HepG2 (cell line): Measurements from ENCODE around the gene QSOX1. TPM values are rescaled to one million over a fixed set of nuclear protein-coding genes. Genes with fewer than 3 reads are reported as not detected.
A peak's percentile ranks its signal among the peaks of the same experiment; 100 is the strongest.

Experiments used
- ATAC-seq: fragments of 200-7000 bp; cut with Tn5 transposase; 3 replicates; pipeline ENCODE4 v1.9.1; 2020; ENCODE audit warnings: mild to moderate bottlenecking, moderate library complexity
- BruUV-seq: library from RNA; stranded (reverse); fragments of 400-500 nt; replicated peaks from 2 replicates; lab custom pipeline; 2021; lab: Mats Ljungman, UMichigan
- CTCF ChIA-PET: fragments of 300-600 bp; formaldehyde crosslinking; extraction: SDS; loops from one replicate; lab custom pipeline; 2021; ENCODE audit warnings: low total read pairs, inconsistent platforms, low intra/inter-chr PET ratio; lab: Yijun Ruan, JAX
- POLR2A ChIA-PET: fragments of 350-600 bp; sonication (Branson Sonifier 250); formaldehyde crosslinking; loops from one replicate; lab custom pipeline; 2020; ENCODE audit warnings: antibody characterized with exemption, inconsistent platforms; lab: Yijun Ruan, JAX
- DNase-seq: peaks from one replicate; pipeline ENCODE4 v3.0.0-alpha.2; 2015; ENCODE audit warnings: low spot score
- FAIRE-seq: peaks from 3 replicates; lab custom pipeline; 2011; peaks lifted over from hg19 to GRCh38; lab: Jason Lieb, UNC
- H2AFZ ChIP-seq: one replicate; pipeline ENCODE4 v1.6.1; 2011; ENCODE audit warnings: low read length, inconsistent platforms
- H3K27ac ChIP-seq: fragments of 300-600 bp; 3 replicates; pipeline ENCODE4 v1.8.0; 2011; ENCODE audit warnings: mixed run types, mild to moderate bottlenecking, mixed read lengths, low read length, inconsistent platforms; ENCODE audit not compliant: insufficient read depth; ENCODE audit errors: extremely low read length
- H3K27me3 ChIP-seq, 2 experiments: fragments of 200-600 bp in 1 of 2; 2 replicates in 1 of 2; 3 replicates in 1 of 2; pipeline versions ENCODE4 v1.6.0 to v1.8.0; 2011; ENCODE audit warnings: low read length in 2 of 2, mild to moderate bottlenecking in 2 of 2, moderate library complexity in 2 of 2, inconsistent platforms in 1 of 2; ENCODE audit not compliant: insufficient read depth in 2 of 2, control insufficient read depth in 1 of 2
- H3K36me3 ChIP-seq, 2 experiments: fragments of 200-600 bp in 1 of 2; replicated peaks in 1 of 2; 2 replicates in 1 of 2; 3 replicates in 1 of 2; pipeline versions ENCODE4 v1.5.1 to v1.8.0; 2011; ENCODE audit warnings: low read length in 2 of 2, inconsistent platforms in 1 of 2; ENCODE audit not compliant: insufficient read depth in 2 of 2, control insufficient read depth in 1 of 2
- H3K4me1 ChIP-seq: 2 replicates; pipeline ENCODE4 v1.5.1; 2012; ENCODE audit warnings: low read length, inconsistent platforms; ENCODE audit not compliant: insufficient read depth
- H3K4me2 ChIP-seq: 2 replicates; pipeline ENCODE4 v1.6.0; 2011; ENCODE audit warnings: low read depth, low read length, inconsistent platforms
- H3K4me3 ChIP-seq, 3 experiments: fragments of 200-600 bp in 1 of 3; sonication (generic), shearing (Covaris generic) in 1 of 3; replicated peaks in 1 of 3; 2 replicates each; pipeline ENCODE4 v1.5.1; 2011 to 2016; ENCODE audit warnings: low read length in 3 of 3, inconsistent platforms in 2 of 3, low read depth in 2 of 3, mild to moderate bottlenecking in 2 of 3, control low read depth in 1 of 3, mixed read lengths in 1 of 3; ENCODE audit not compliant: insufficient read depth in 1 of 3
- H3K79me2 ChIP-seq: one replicate; pipeline ENCODE4 v1.6.1; 2011; ENCODE audit warnings: low read length, inconsistent platforms; ENCODE audit not compliant: insufficient read depth
- H3K9ac ChIP-seq: 2 replicates; pipeline ENCODE4 v1.6.0; 2011; ENCODE audit warnings: mild to moderate bottlenecking, low read depth, low read length, inconsistent platforms; ENCODE audit not compliant: insufficient read depth
- H3K9me3 ChIP-seq: 2 replicates; pipeline ENCODE4 v1.5.1; 2012; ENCODE audit warnings: mild to moderate bottlenecking, low read length
- H4K20me1 ChIP-seq: 2 replicates; pipeline ENCODE4 v1.6.0; 2011; ENCODE audit warnings: inconsistent platforms, mild to moderate bottlenecking, low read length, moderate library complexity; ENCODE audit not compliant: insufficient read depth
- KDM4B ChIP-seq: sonication (generic); formaldehyde crosslinking; IDR thresholded peaks from 2 replicates; pipeline ENCODE4 v1.4.0; 2020; ENCODE audit warnings: missing genetic modification reagents
- KDM6A ChIP-seq: IDR thresholded peaks from 2 replicates; pipeline ENCODE4 v1.6.1; 2016; ENCODE audit warnings: low read depth
- PAF1 ChIP-seq: IDR thresholded peaks from 2 replicates; pipeline ENCODE4 v1.6.1; 2016; ENCODE audit warnings: missing genetic modification reagents, missing compliant biosample characterization
- PCBP1 ChIP-seq: fragments of 200-400 bp; formaldehyde crosslinking; IDR thresholded peaks from 2 replicates; pipeline ENCODE4 v1.6.1; 2017; ENCODE audit warnings: mild to moderate bottlenecking, low read depth, low read length, borderline replicate concordance
- PHB2 ChIP-seq: fragments of 450-650 bp; IDR thresholded peaks from 2 replicates; pipeline ENCODE4 v1.6.1; 2018; ENCODE audit not compliant: partially characterized antibody
- POGZ ChIP-seq: sonication (generic); formaldehyde crosslinking; IDR thresholded peaks from 2 replicates; pipeline ENCODE4 v1.4.0; 2020; ENCODE audit warnings: mild to moderate bottlenecking, missing genetic modification reagents
- PTBP1 ChIP-seq: fragments of 200-400 bp; formaldehyde crosslinking; IDR thresholded peaks from 2 replicates; pipeline ENCODE4 v1.6.1; 2018; ENCODE audit warnings: low read length, low read depth; ENCODE audit not compliant: poor library complexity, severe bottlenecking
- RARG ChIP-seq: sonication (generic); formaldehyde crosslinking; IDR thresholded peaks from 2 replicates; pipeline ENCODE4 v1.4.0; 2020; ENCODE audit warnings: low read depth, mild to moderate bottlenecking, missing genetic modification reagents
- SRF ChIP-seq: IDR thresholded peaks from 2 replicates; pipeline ENCODE4 v1.6.1; 2011; ENCODE audit warnings: mild to moderate bottlenecking, low read depth, low read length, moderate library complexity
- TRIM24 ChIP-seq: sonication (generic); formaldehyde crosslinking; IDR thresholded peaks from 2 replicates; pipeline ENCODE4 v1.8.0; 2022; ENCODE audit warnings: mild to moderate bottlenecking, missing genetic modification reagents
- XBP1 ChIP-seq: sonication (generic); formaldehyde crosslinking; IDR thresholded peaks from 2 replicates; pipeline ENCODE4 v1.5.0; 2020; ENCODE audit warnings: missing genetic modification reagents
- ZNF101 ChIP-seq: sonication (generic); formaldehyde crosslinking; IDR thresholded peaks from 2 replicates; pipeline ENCODE4 v1.4.0; 2020; ENCODE audit warnings: mild to moderate bottlenecking, low read depth, missing genetic modification reagents, borderline replicate concordance
- ZNF382 ChIP-seq: sonication (generic); formaldehyde crosslinking; IDR thresholded peaks from 2 replicates; pipeline ENCODE4 v1.5.0; 2020; ENCODE audit warnings: missing genetic modification reagents, mild to moderate bottlenecking, borderline replicate concordance
- ZNF430 ChIP-seq: sonication (generic); formaldehyde crosslinking; IDR thresholded peaks from 2 replicates; pipeline ENCODE4 v1.9.0; 2021; ENCODE audit warnings: mild to moderate bottlenecking, missing genetic modification reagents
- ZNF567 ChIP-seq: sonication (generic); formaldehyde crosslinking; IDR thresholded peaks from 2 replicates; pipeline ENCODE4 v1.8.1; 2023; ENCODE audit warnings: mild to moderate bottlenecking, missing genetic modification reagents, borderline replicate concordance
- ZNF605 ChIP-seq: sonication (generic); formaldehyde crosslinking; IDR thresholded peaks from 2 replicates; pipeline ENCODE4 v1.8.0; 2022; ENCODE audit warnings: mild to moderate bottlenecking, missing genetic modification reagents
- ZNF737 ChIP-seq: sonication (generic); formaldehyde crosslinking; IDR thresholded peaks from 2 replicates; pipeline ENCODE4 v1.5.0; 2020; ENCODE audit warnings: missing genetic modification reagents, mild to moderate bottlenecking, borderline replicate concordance
- WGBS: methylation state at CpG from one replicate; pipeline ENCODE4 v1.1.6; 2017; ENCODE audit warnings: low lambda C conversion rate; 5-methylcytosine and 5-hydroxymethylcytosine counted together
- in situ Hi-C: cut with HindIII; loops from 2 replicates; pipeline ENCODE4 v1.10.0; 2017; ENCODE audit warnings: low pct_unique_long_range_greater_than_20kb; ENCODE audit not compliant: extremely low pct_ligation_motif_present
- intact Hi-C: fragments of 100-400 bp; cut with micrococcal nuclease; formaldehyde crosslinking; loops from one replicate; pipeline ENCODE4 v1.10.0; 2022; ENCODE audit not compliant: unreplicated experiment
- polyA plus RNA-seq, 8 experiments: library from polyadenylated mRNA; depleted of rRNA in 3 of 8; stranded (reverse) in 7 of 8; unstranded in 1 of 8; fragments of >200 nt; fragmentation: Illumina TruSeq in 4 of 8; extraction: Trizol in 4 of 8; gene quantifications; 2 replicates each; pipeline versions ENCODE4 v1.2.1 to v1.2.3, GENCODE V29; 2011 to 2016; ENCODE audit warnings: low read depth in 4 of 8, missing spikeins in 1 of 8, mixed read lengths in 1 of 8; ENCODE audit not compliant: insufficient read depth in 1 of 8
- total RNA-seq, 5 experiments: library from RNA; depleted of rRNA; stranded (reverse); fragments of >200 nt; fragmentation: Illumina TruSeq; extraction: Trizol; gene quantifications; 2 replicates each; pipeline ENCODE4 v1.2.3, GENCODE V29; 2016; ENCODE audit warnings: low read depth in 1 of 5
- TF ChIP-seq, protein P1 (sequence below): sonication (generic); formaldehyde crosslinking; IDR thresholded peaks from 2 replicates; pipeline ENCODE4 v1.8.1; 2022; ENCODE audit warnings: low read depth, mild to moderate bottlenecking, missing genetic modification reagents
- TF ChIP-seq, protein P2 (sequence below): sonication (generic); formaldehyde crosslinking; IDR thresholded peaks from 2 replicates; pipeline ENCODE4 v1.5.0; 2020; ENCODE audit warnings: missing genetic modification reagents

The QSOX1 gene
- total and polyA plus RNA-seq, 2 of the 13 experiments (the other 11 are each of a cell fraction or from before 2014, with no cell fraction given), result 6.8 to 40.2 TPM

DNA sequence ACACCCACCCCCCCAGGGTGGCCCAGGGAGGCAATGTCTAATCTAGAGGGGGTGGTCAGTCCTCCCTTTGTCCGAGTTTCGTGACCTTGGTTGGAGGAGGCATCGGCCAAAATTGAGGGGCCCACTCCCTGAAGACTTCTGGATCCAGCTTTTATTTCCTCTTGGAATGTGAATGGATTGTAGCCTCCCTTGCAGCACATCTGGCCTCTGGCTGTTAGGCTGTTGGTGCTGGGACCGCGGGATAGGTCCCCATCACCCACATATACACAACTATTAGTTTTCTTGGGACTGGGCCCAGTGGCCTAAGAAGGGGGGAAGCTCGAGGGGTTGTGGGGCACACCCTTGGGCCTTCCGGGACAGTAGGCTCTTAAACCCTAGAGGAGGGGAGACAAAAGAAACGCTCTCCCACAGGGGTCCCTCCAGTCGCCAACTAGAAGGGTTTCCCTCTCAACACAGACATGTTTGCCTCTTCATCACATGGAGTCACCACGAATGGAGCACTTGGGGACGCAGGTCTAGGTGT lies 77.9 kb downstream of the QSOX1 start (continued):
- TF ChIP-seq SRF (no peak), PTBP1 (no peak)
- TF ChIP-seq, all 625 proteins: peak for 0

DNA sequence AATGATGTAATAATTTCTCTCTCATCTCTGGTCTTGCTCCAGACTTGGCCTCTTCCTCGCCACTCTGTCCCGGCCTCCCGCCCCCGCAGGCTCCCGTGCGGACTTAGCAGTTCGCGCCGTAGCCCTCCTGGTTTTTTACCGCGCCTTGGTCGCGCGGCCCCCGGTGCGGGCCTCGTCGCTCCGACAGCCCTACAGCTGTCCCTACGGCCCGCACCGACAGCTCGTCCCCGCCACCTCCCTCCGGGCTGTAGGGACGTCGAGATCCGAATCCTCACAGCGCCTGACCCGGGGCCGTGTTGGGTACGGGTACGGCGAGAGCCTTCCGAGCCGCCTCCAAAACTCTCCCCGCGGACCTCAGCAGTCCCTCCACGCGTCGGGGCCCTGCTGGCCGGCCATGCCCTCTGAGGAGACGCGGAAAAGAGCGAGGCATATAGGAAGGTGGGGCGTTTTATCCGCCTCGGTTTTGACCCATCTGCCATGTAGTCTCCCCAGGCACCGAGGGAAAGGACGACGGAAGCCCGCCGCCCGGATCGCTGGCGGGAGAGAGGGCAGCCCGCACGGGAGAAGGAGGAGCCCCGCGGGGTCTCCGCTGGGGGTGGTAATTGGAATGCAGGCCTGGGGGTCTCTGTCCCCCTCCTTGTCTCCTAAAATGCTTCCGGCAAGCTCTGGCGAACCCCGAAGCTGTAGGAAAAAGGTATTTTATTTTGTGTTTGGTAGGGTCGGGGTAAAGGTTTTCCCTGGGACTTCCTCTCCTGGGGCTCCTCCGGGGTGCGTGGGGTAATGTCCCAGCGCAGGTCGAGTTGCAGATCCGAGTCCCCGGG lies 78.7 kb downstream of the QSOX1 start:
- in situ Hi-C loops, result no loop called here
- no TSS peak for BruUV-seq
- FAIRE-seq (no peak), ATAC-seq (no peak), DNase-seq (no peak)
- CTCF ChIA-PET, result interaction anchor here (0.6 kb wide), 1 partner anchor 20 kb away, joined by 3 read pairs; no protein-coding TSS in a partner anchor
- no peak overlapping the region for H3K27ac ChIP-seq
- no peak overlapping the region for H3K9ac ChIP-seq
- no peak overlapping the region for H3K4me3 ChIP-seq
- intact Hi-C loops, result no loop called here
- peaks cover 38% of the 10 kb centered on the region for H3K4me1 ChIP-seq
- peaks cover 21 to 92% of the 10 kb centered on the region in 2 experiments for H3K27me3 ChIP-seq
- H3K79me2 ChIP-seq, result no peaks in the 10 kb centered on the region
- peaks cover 13% of the 10 kb centered on the region; the same call in 1 of the 2 replicates for H4K20me1 ChIP-seq
- H3K4me2 ChIP-seq, result peak overlapping the region; percentile 7; the same call in 1 of the 2 replicates
- POLR2A ChIA-PET, result no interaction called here
- WGBS, result 43% methylated on average over 60 of the region's 71 CpGs
- no peaks in the 10 kb centered on the region for H3K9me3 ChIP-seq
- no peak overlapping the region for H2AFZ ChIP-seq
- no peaks in the 10 kb centered on the region for H3K36me3 ChIP-seq
- TF ChIP-seq KDM4B, result no peak
- no peak for TF ChIP-seq PCBP1
- TF ChIP-seq, protein P1, sequence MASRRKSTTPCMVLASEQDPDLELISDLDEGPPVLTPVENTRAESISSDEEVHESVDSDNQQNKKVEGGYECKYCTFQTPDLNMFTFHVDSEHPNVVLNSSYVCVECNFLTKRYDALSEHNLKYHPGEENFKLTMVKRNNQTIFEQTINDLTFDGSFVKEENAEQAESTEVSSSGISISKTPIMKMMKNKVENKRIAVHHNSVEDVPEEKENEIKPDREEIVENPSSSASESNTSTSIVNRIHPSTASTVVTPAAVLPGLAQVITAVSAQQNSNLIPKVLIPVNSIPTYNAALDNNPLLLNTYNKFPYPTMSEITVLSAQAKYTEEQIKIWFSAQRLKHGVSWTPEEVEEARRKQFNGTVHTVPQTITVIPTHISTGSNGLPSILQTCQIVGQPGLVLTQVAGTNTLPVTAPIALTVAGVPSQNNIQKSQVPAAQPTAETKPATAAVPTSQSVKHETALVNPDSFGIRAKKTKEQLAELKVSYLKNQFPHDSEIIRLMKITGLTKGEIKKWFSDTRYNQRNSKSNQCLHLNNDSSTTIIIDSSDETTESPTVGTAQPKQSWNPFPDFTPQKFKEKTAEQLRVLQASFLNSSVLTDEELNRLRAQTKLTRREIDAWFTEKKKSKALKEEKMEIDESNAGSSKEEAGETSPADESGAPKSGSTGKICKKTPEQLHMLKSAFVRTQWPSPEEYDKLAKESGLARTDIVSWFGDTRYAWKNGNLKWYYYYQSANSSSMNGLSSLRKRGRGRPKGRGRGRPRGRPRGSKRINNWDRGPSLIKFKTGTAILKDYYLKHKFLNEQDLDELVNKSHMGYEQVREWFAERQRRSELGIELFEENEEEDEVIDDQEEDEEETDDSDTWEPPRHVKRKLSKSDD (CRISPR knock-in tag), result no peak
- no peak for TF ChIP-seq TRIM24 (CRISPR knock-in tag)
- TF ChIP-seq PHB2, result no peak
- no peak for TF ChIP-seq RARG (CRISPR knock-in tag)
- no peak for TF ChIP-seq ZNF382 (CRISPR knock-in tag)
- TF ChIP-seq POGZ (CRISPR knock-in tag), result no peak
- no peak for TF ChIP-seq ZNF430
- no peak for TF ChIP-seq KDM6A (CRISPR knock-in tag)
- no peak for TF ChIP-seq ZNF567
- no peak for TF ChIP-seq ZNF737 (CRISPR knock-in tag)
- no peak for TF ChIP-seq ZNF605 (CRISPR knock-in tag)
- no peak for TF ChIP-seq ZNF101 (CRISPR knock-in tag)
- TF ChIP-seq, protein P2, sequence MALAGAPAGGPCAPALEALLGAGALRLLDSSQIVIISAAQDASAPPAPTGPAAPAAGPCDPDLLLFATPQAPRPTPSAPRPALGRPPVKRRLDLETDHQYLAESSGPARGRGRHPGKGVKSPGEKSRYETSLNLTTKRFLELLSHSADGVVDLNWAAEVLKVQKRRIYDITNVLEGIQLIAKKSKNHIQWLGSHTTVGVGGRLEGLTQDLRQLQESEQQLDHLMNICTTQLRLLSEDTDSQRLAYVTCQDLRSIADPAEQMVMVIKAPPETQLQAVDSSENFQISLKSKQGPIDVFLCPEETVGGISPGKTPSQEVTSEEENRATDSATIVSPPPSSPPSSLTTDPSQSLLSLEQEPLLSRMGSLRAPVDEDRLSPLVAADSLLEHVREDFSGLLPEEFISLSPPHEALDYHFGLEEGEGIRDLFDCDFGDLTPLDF (CRISPR knock-in tag), result no peak
- no peak for TF ChIP-seq XBP1
- TF ChIP-seq PAF1 (CRISPR knock-in tag), result no peak
